Measurements from ENCODE around the gene CACNB2.

Gene CACNB2

GRCh38 chr10:18501629-18502028 is 361.4 kb downstream of the CACNB2 start:
- no peak for DNase-seq (ENCODE audit: low read depth)
- no peak overlapping the region for H3K4me3 ChIP-seq (ENCODE audit: low read depth, low read length)
- no peak for TF ChIP-seq MYC (IDR thresholded peaks at IDR 0.05; ENCODE audit: low read depth, low read length)
- TF ChIP-seq CTCF (IDR thresholded peaks at IDR 0.05; ENCODE audit: low read depth, low read length), result no peak
- no peak for TF ChIP-seq MAX (IDR thresholded peaks at IDR 0.05; ENCODE audit: low read depth, low read length)
- TF ChIP-seq POLR2A (IDR thresholded peaks at IDR 0.05; ENCODE audit: extremely low read depth, insufficient read length), result no peak

- no peak for DNase-seq (ENCODE audit: low read depth)
- no peak for TF ChIP-seq MYC (IDR thresholded peaks at IDR 0.05; ENCODE audit: low read depth, low read length)
- TF ChIP-seq POLR2A (IDR thresholded peaks at IDR 0.05; ENCODE audit: extremely low read depth, insufficient read length), result no peak
- no peak for TF ChIP-seq CTCF (IDR thresholded peaks at IDR 0.05; ENCODE audit: low read depth, low read length)
- no peak for TF ChIP-seq MAX (IDR thresholded peaks at IDR 0.05; ENCODE audit: low read depth, low read length)
- H3K4me3 ChIP-seq (ENCODE audit: low read depth, low read length), result no peak overlapping the region
Observed at GRCh38 chr10:18504161-18504560, 363.9 kb downstream of the CACNB2 start.

GRCh38 chr10:18505456-18506118 is 365.4 kb downstream of the CACNB2 start:
- no peak overlapping the region for H3K4me3 ChIP-seq (ENCODE audit: low read depth, low read length)
- DNase-seq (ENCODE audit: low read depth), result no peak
- TF ChIP-seq CTCF (IDR thresholded peaks at IDR 0.05; ENCODE audit: low read depth, low read length) (no peak), POLR2A (IDR thresholded peaks at IDR 0.05; ENCODE audit: extremely low read depth, insufficient read length) (no peak), MYC (IDR thresholded peaks at IDR 0.05; ENCODE audit: low read depth, low read length) (no peak), MAX (IDR thresholded peaks at IDR 0.05; ENCODE audit: low read depth, low read length) (no peak)

- TF ChIP-seq POLR2A (IDR thresholded peaks at IDR 0.05; ENCODE audit: extremely low read depth, insufficient read length), result no peak
- TF ChIP-seq MYC (IDR thresholded peaks at IDR 0.05; ENCODE audit: low read depth, low read length), result no peak
- H3K4me3 ChIP-seq (ENCODE audit: low read depth, low read length), result no peak overlapping the region
- DNase-seq (ENCODE audit: low read depth), result no peak
Observed at GRCh38 chr10:18508587-18508986, 368.4 kb downstream of the CACNB2 start.

GRCh38 chr10:18514537-18514936 is 374.3 kb downstream of the CACNB2 start:
- DNase-seq (ENCODE audit: low read depth), result no peak
- no peak for TF ChIP-seq CTCF (IDR thresholded peaks at IDR 0.05; ENCODE audit: low read depth, low read length)
- no peak for TF ChIP-seq POLR2A (IDR thresholded peaks at IDR 0.05; ENCODE audit: extremely low read depth, insufficient read length)
- no peak for TF ChIP-seq MAX (IDR thresholded peaks at IDR 0.05; ENCODE audit: low read depth, low read length)
- no peak for TF ChIP-seq MYC (IDR thresholded peaks at IDR 0.05; ENCODE audit: low read depth, low read length)

GRCh38 chr10:18516851-18517250 is 376.6 kb downstream of the CACNB2 start:
- TF ChIP-seq MYC (IDR thresholded peaks at IDR 0.05; ENCODE audit: low read depth, low read length) (no peak), MAX (IDR thresholded peaks at IDR 0.05; ENCODE audit: low read depth, low read length) (no peak), POLR2A (IDR thresholded peaks at IDR 0.05; ENCODE audit: extremely low read depth, insufficient read length) (no peak), CTCF (IDR thresholded peaks at IDR 0.05; ENCODE audit: low read depth, low read length) (no peak)
- DNase-seq (ENCODE audit: low read depth), result no peak
- no peak overlapping the region for H3K4me3 ChIP-seq (ENCODE audit: low read depth, low read length)

More at GRCh38 chr10:18514537-18514936, 374.3 kb downstream of the CACNB2 start:
- no peak overlapping the region for H3K4me3 ChIP-seq (ENCODE audit: low read depth, low read length)

Data from NB4 (cell line).